GM12878 (cell line): Measurements from ENCODE around the gene ZNF45. TPM values are rescaled to one million over a fixed set of nuclear protein-coding genes. Genes with fewer than 3 reads are reported as not detected.

Experiments used
- BACH1 ChIP-seq: fragments of 450-650 bp; IDR thresholded peaks from 2 replicates; pipeline ENCODE4 v1.6.1; 2017; ENCODE audit warnings: mild to moderate bottlenecking, borderline replicate concordance
- BCLAF1 ChIP-seq: fragments of 450-650 bp; IDR thresholded peaks from 2 replicates; pipeline ENCODE4 v1.6.1; 2017; ENCODE audit warnings: antibody characterized with exemption, mild to moderate bottlenecking, moderate library complexity
- BMI1 ChIP-seq: fragments of 450-650 bp; IDR thresholded peaks from 2 replicates; pipeline ENCODE4 v1.6.1; 2016; ENCODE audit warnings: mild to moderate bottlenecking, moderate library complexity, borderline replicate concordance
- BRCA1 ChIP-seq: IDR thresholded peaks from 2 replicates; pipeline ENCODE4 v1.6.1; 2011; ENCODE audit warnings: low read depth, low read length, improper control_type of control experiment
- DPF2 ChIP-seq: fragments of 450-650 bp; IDR thresholded peaks from 2 replicates; pipeline ENCODE4 v1.6.1; 2017; ENCODE audit warnings: mild to moderate bottlenecking
- FOXK2 ChIP-seq: fragments of 450-650 bp; IDR thresholded peaks from 2 replicates; pipeline ENCODE4 v1.6.1; 2017; ENCODE audit warnings: mild to moderate bottlenecking, moderate library complexity
- IKZF1 ChIP-seq: fragments of 450-650 bp; conservative IDR thresholded peaks from 2 replicates; pipeline ENCODE4 v1.6.1; 2017; ENCODE audit warnings: antibody characterized with exemption, mild to moderate bottlenecking
- JUND ChIP-seq: IDR thresholded peaks from 2 replicates; pipeline ENCODE4 v1.6.1; 2012; ENCODE audit warnings: low read depth, mild to moderate bottlenecking, low read length, improper control_type of control experiment, moderate library complexity
- MTA2 ChIP-seq: fragments of 450-650 bp; IDR thresholded peaks from 2 replicates; pipeline ENCODE4 v1.6.1; 2016; ENCODE audit warnings: low read depth, mild to moderate bottlenecking, moderate library complexity
- NBN ChIP-seq: fragments of 450-650 bp; IDR thresholded peaks from 2 replicates; pipeline ENCODE4 v1.6.1; 2016
- NFIC ChIP-seq: IDR thresholded peaks from 2 replicates; pipeline ENCODE4 v1.6.1; 2012; ENCODE audit warnings: low read depth, mild to moderate bottlenecking, inconsistent platforms, low read length, moderate library complexity
- NKRF ChIP-seq: fragments of 450-650 bp; conservative IDR thresholded peaks from 2 replicates; pipeline ENCODE4 v1.6.1; 2017; ENCODE audit warnings: mild to moderate bottlenecking, moderate library complexity
- RB1 ChIP-seq: fragments of 450-650 bp; formaldehyde crosslinking; IDR thresholded peaks from 2 replicates; pipeline ENCODE4 v1.6.1; 2017; ENCODE audit warnings: mild to moderate bottlenecking, borderline replicate concordance
- RELA ChIP-seq: fragments of 450-650 bp; IDR thresholded peaks from 2 replicates; pipeline ENCODE4 v1.8.0; 2014; ENCODE audit warnings: borderline replicate concordance; ENCODE audit not compliant: partially characterized antibody
- RELB ChIP-seq: fragments of 450-650 bp; IDR thresholded peaks from 2 replicates; pipeline ENCODE4 v1.6.1; 2017; ENCODE audit warnings: low read depth, mild to moderate bottlenecking, moderate library complexity
- SMAD5 ChIP-seq: IDR thresholded peaks from 2 replicates; pipeline ENCODE4 v1.6.1; 2016; ENCODE audit warnings: antibody characterized with exemption, low read depth
- TAF1 ChIP-seq: IDR thresholded peaks from 2 replicates; pipeline ENCODE4 v1.6.1; 2011; ENCODE audit warnings: mild to moderate bottlenecking, low read depth, low read length, borderline replicate concordance
- TBL1XR1 ChIP-seq: IDR thresholded peaks from 2 replicates; pipeline ENCODE4 v1.6.1; 2012; ENCODE audit warnings: low read depth, low read length, improper control_type of control experiment
- TCF7 ChIP-seq: IDR thresholded peaks from 2 replicates; pipeline ENCODE4 v1.6.1; 2014; ENCODE audit warnings: antibody characterized with exemption, borderline replicate concordance
- polyA plus RNA-seq, 11 experiments: library from polyadenylated mRNA; depleted of rRNA in 4 of 11; unstranded in 6 of 11; stranded (reverse) in 5 of 11; fragments of >200 nt; fragmentation: Nextera tagmentation in 4 of 11; fragmentation: Illumina TruSeq in 1 of 11; extraction: Ambion mirVana in 4 of 11; extraction: Trizol in 1 of 11; gene quantifications; 1 replicate in 1 of 11; 2 replicates in 10 of 11; pipeline versions ENCODE4 v1.2.1 to v1.2.3, GENCODE V29; 2011 to 2016; ENCODE audit warnings: inconsistent platforms in 2 of 11, missing spikeins in 2 of 11, low read depth in 1 of 11
- total RNA-seq, 4 experiments: library from RNA; depleted of rRNA in 3 of 4; stranded (reverse); fragments of >200 nt in 3 of 4; fragmentation: Illumina TruSeq in 1 of 4; extraction: Trizol in 1 of 4; gene quantifications; 2 replicates each; pipeline versions ENCODE4 v1.2.1 to v1.2.3, GENCODE V29; 2013 to 2021
- TF ChIP-seq, protein P1 (sequence below): fragments of 450-650 bp; IDR thresholded peaks from 2 replicates; pipeline ENCODE4 v1.6.1; 2018; ENCODE audit warnings: borderline replicate concordance, mild to moderate bottlenecking; ENCODE audit not compliant: partially characterized antibody

The ZNF45 gene
- total and polyA plus RNA-seq, 10 of the 15 experiments (the other 5 are each of a cell fraction or from before 2014, with no cell fraction given), result 4.2 to 23.1 (median 15.9) TPM

GRCh38 chr19:43934985-43935708 lies at the start of gene ZNF45 (continued):
- TF ChIP-seq BCLAF1 (no peak), FOXK2 (no peak), TAF1 (no peak), BACH1 (no peak), IKZF1 (peak; percentile 96), NBN (no peak), RB1 (peak; percentile 61; the same call in 1 of the 2 replicates), BRCA1 (no peak), RELA (no peak), SMAD5 (peak; percentile 73; the same call in 1 of the 2 replicates), JUND (no peak), NKRF (peak; percentile 68), RELB (peak; percentile 71), NFIC (no peak), TBL1XR1 (no peak), DPF2 (0 out of 2 replicates have a peak, but pooled peaks have one; percentile 27), MTA2 (peak; percentile 25; the same call in 1 of the 2 replicates), BMI1 (no peak), TCF7 (no peak)
- TF ChIP-seq, protein P1, sequence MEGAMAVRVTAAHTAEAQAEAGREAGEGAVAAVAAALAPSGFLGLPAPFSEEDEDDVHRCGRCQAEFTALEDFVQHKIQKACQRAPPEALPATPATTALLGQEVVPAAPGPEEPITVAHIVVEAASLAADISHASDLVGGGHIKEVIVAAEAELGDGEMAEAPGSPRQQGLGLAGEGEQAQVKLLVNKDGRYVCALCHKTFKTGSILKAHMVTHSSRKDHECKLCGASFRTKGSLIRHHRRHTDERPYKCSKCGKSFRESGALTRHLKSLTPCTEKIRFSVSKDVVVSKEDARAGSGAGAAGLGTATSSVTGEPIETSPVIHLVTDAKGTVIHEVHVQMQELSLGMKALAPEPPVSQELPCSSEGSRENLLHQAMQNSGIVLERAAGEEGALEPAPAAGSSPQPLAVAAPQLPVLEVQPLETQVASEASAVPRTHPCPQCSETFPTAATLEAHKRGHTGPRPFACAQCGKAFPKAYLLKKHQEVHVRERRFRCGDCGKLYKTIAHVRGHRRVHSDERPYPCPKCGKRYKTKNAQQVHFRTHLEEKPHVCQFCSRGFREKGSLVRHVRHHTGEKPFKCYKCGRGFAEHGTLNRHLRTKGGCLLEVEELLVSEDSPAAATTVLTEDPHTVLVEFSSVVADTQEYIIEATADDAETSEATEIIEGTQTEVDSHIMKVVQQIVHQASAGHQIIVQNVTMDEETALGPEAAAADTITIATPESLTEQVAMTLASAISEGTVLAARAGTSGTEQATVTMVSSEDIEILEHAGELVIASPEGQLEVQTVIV, result peak; percentile 24
